Ascending aorta (tissue), 2 donors: Measurements from ENCODE around the gene LCE5A. TPM values are rescaled to one million over a fixed set of nuclear protein-coding genes. Genes with fewer than 3 reads are reported as not detected.
A peak's percentile ranks its signal among the peaks of the same experiment; 100 is the strongest.

Source experiments
- DNase-seq, 2 donors: peaks; one replicate each; pipeline ENCODE4 v3.0.0-alpha.2; 2019; ENCODE audit warnings: low spot score in 2 of 2
- H3K27ac ChIP-seq, 2 donors: fragments of 200-600 bp; sonication (generic); one replicate each; pipeline ENCODE4 v1.5.1; 2016 to 2017; ENCODE audit warnings: mild to moderate bottlenecking in 1 of 2
- H3K27me3 ChIP-seq: fragments of 200-600 bp; sonication (generic); one replicate; pipeline ENCODE4 v1.5.1; 2017
- H3K36me3 ChIP-seq, 2 donors: fragments of 200-600 bp; sonication (generic); one replicate each; pipeline ENCODE4 v1.5.1; 2016
- H3K4me1 ChIP-seq, 2 donors: fragments of 200-600 bp; sonication (generic); one replicate each; pipeline ENCODE4 v1.5.1; 2016 to 2017; ENCODE audit warnings: mild to moderate bottlenecking in 1 of 2
- H3K4me3 ChIP-seq, 2 donors: fragments of 200-600 bp; sonication (generic); one replicate each; pipeline ENCODE4 v1.5.1; 2016 to 2017; ENCODE audit warnings: mild to moderate bottlenecking in 1 of 2
- H3K9me3 ChIP-seq, 2 donors: fragments of 200-600 bp; sonication (generic); one replicate each; pipeline ENCODE4 v1.5.1; 2016
- intact Hi-C: fragments of 100-400 bp; cut with DNase I; formaldehyde crosslinking; loops from one replicate; pipeline ENCODE4 v1.15.1; 2023
- total RNA-seq: library from RNA; depleted of rRNA; stranded (reverse); fragments of >200 nt; gene quantifications from one replicate; pipeline ENCODE4 v1.1.0, GENCODE V29; 2016
- TF ChIP-seq, protein P1 (sequence below), 3 experiments: fragments of 200-600 bp in 2 of 3; fragments of 450-650 bp in 1 of 3; sonication (generic) in 2 of 3; IDR thresholded peaks; one replicate each; pipeline ENCODE4 v1.5.1; 2016 to 2019; ENCODE audit warnings: antibody characterized with exemption in 3 of 3, mild to moderate bottlenecking in 1 of 3, moderate library complexity in 1 of 3

The LCE5A gene, protein sequence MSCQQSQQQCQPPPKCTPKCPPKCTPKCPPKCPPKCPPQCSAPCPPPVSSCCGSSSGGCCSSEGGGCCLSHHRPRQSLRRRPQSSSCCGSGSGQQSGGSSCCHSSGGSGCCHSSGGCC
- total RNA-seq: not detected

DNA sequence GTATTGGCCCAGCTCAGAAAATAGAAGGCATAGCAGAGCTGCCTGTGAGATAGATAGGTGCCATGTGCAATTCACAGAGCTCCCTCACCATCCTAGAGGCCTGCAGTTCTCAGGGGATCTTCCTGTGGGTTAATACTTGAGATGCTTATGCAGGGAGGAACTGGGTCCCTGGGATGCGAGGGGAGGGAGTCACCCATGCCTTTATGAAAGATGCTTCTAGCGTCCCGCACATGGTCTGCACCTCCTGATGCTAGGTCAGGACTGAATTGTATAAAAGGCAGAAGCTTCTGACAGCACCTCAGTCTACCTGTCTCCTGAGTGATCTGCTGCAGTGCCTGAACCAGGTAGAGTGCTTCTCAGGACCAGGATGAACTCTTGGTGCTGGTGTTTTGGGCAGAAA, at the start of gene LCE5A:
Gene LCE5A (plus strand): TSS at position 301 of the 400 bp plus-strand sequence. CDS start 732 bp downstream, outside the sequence.
- H3K27me3 ChIP-seq: no peaks in the 10 kb centered on the region
- no peaks in the 10 kb centered on the region for H3K9me3 ChIP-seq
- no peak within 1 kb of the TSS for H3K27ac ChIP-seq
- DNase-seq: no peak
- H3K4me1 ChIP-seq: peaks cover 0 to 4% of the 10 kb centered on the region in 2 donors
- intact Hi-C loops: no loop called here
- no peaks in the 10 kb centered on the region for H3K36me3 ChIP-seq
- TF ChIP-seq, protein P1, sequence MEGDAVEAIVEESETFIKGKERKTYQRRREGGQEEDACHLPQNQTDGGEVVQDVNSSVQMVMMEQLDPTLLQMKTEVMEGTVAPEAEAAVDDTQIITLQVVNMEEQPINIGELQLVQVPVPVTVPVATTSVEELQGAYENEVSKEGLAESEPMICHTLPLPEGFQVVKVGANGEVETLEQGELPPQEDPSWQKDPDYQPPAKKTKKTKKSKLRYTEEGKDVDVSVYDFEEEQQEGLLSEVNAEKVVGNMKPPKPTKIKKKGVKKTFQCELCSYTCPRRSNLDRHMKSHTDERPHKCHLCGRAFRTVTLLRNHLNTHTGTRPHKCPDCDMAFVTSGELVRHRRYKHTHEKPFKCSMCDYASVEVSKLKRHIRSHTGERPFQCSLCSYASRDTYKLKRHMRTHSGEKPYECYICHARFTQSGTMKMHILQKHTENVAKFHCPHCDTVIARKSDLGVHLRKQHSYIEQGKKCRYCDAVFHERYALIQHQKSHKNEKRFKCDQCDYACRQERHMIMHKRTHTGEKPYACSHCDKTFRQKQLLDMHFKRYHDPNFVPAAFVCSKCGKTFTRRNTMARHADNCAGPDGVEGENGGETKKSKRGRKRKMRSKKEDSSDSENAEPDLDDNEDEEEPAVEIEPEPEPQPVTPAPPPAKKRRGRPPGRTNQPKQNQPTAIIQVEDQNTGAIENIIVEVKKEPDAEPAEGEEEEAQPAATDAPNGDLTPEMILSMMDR (IDR thresholded peaks at IDR 0.05): no peak
- H3K4me3 ChIP-seq: no peak within 1 kb of the TSS

DNA sequence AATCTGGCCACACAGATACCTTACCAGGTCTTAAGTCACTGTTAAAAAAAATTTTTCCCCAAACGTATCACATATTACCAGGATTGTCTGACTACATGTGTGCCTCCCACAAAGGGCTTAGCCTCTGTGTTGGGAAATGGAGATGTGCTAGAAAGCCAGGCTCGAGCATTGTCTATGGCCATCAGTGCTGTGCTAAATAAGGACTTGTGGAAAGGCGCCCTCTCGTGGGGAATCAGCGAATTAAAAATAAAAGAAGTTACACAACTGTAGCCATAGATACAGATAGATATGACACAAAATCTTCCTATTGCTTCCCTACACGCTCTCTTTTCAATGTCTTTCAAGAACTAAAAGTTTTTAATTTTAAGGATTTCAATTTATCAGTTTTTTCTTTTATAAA, 49.1 kb upstream of the LCE5A start:
- DNase-seq: no peak
- H3K27ac ChIP-seq: no peak overlapping the region
- H3K9me3 ChIP-seq: peaks cover 0 to 9% of the 10 kb centered on the region in 2 donors
- TF ChIP-seq, protein P1 (IDR thresholded peaks at IDR 0.05): peak in 2 of 3 experiments; percentile 50 to 58
- H3K4me1 ChIP-seq: no peaks in the 10 kb centered on the region
- no peaks in the 10 kb centered on the region for H3K36me3 ChIP-seq
- H3K4me3 ChIP-seq: no peak overlapping the region
- H3K27me3 ChIP-seq: no peaks in the 10 kb centered on the region
- intact Hi-C loops: no loop called here

DNA sequence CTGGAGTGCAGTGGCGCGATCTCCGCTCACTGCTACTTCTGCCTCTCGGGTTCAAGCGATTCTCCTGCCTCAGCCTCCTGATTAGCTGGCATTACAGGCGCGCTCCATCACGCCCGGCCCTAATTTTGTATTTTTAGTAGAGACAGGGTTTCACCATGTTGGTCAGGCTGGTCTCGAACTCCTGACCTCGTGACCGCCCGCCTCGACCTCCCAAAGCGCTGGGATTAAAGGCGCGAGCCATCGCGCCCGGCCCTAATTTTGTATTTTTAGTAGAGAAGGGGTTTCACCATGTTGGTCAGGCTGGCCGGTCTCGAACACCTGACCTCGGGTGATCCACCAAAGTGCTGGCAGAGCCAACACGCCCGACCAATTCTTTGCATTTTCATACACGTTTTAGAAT, 48.0 kb upstream of the LCE5A start:
- H3K27me3 ChIP-seq: no peaks in the 10 kb centered on the region
- H3K4me3 ChIP-seq: no peak overlapping the region
- TF ChIP-seq, protein P1 (IDR thresholded peaks at IDR 0.05): no peak
- no peak for DNase-seq
- no peak overlapping the region for H3K27ac ChIP-seq
- H3K36me3 ChIP-seq: no peaks in the 10 kb centered on the region
- intact Hi-C loops: no loop called here
- no peaks in the 10 kb centered on the region for H3K4me1 ChIP-seq
- H3K9me3 ChIP-seq: peaks cover 0 to 9% of the 10 kb centered on the region in 2 donors

DNA sequence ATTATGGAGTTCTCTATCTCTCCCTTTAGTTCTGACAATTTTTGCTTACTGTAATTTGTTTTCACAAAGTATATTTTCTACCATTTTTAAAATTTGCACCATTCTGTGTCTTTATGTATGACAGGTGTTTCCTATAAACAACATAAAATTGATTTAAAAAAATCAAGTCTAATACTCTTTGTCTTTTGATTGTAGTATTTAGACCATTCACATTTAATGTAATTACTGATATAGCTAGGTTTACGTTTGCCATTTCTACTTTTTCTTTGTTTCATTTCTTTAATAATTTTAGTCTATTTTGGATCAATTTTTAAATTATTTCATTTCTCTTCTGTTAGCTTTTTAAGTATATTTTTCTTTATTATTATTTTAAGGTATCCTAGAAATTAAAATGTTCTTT, 44.4 kb upstream of the LCE5A start:
- Histone ChIP-seq H3K27ac (no peak overlapping the region), H3K36me3 (no peaks in the 10 kb centered on the region), H3K9me3 (peaks cover 0 to 9% of the 10 kb centered on the region in 2 donors), H3K4me3 (no peak overlapping the region), H3K4me1 (no peaks in the 10 kb centered on the region), H3K27me3 (no peaks in the 10 kb centered on the region)
- DNase-seq: no peak
- TF ChIP-seq, protein P1 (IDR thresholded peaks at IDR 0.05): no peak
- intact Hi-C loops: no loop called here

DNA sequence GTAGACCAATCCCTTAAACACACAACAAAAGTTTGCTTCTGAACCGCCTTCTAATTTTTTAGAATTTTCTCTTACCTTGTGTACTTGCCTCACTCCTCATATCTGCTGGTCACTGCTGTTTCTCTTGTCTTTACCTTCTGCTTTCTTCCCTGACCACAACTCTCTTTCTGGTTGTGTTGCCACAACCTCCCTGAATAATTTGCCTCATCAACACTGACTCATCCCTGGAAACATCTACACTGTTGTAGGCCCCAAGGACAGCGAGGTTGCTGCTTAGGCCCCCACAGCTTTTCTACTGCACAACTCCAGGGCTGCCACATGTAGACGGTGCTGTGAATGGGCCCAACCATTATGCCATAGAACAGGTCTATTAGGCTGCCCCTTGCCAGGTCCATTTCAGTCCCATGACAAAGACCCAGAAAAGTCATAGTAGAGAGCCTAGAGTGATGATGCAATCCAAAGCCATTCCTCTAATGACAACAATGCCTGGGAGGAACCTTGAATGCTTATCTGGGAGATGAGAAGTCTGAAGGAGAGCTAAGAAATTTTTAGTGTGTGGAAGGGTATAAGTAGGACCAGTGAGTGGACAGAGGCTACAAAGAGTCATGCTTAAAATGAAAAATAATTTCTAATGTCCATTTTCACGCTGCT, 36.6 kb upstream of the LCE5A start:
- intact Hi-C loops: no loop called here

More for the DNA sequence above, 36.6 kb upstream of the LCE5A start:
- TF ChIP-seq, protein P1 (IDR thresholded peaks at IDR 0.05): no peak
- DNase-seq: no peak
- H3K27ac ChIP-seq: no peak overlapping the region
- H3K4me1 ChIP-seq: no peaks in the 10 kb centered on the region
- no peaks in the 10 kb centered on the region for H3K36me3 ChIP-seq
- no peak overlapping the region for H3K4me3 ChIP-seq
- H3K9me3 ChIP-seq: peaks cover 0 to 15% of the 10 kb centered on the region in 2 donors
- H3K27me3 ChIP-seq: no peaks in the 10 kb centered on the region
